Upper lobe of left lung (tissue), 6 donors: ENCODE data around the gene TGFBR3. TPM values are rescaled to one million over a fixed set of nuclear protein-coding genes. Genes with fewer than 3 reads are reported as not detected.

Experiments used
- ATAC-seq, 2 donors: fragments of 200-7000 bp; cut with Tn5 transposase; one replicate each; pipeline ENCODE4 v1.9.1; 2022; ENCODE audit warnings: mild to moderate bottlenecking in 2 of 2, moderate library complexity in 2 of 2; ENCODE audit not compliant: low FRiP score in 2 of 2
- DNase-seq, 2 donors: peaks; one replicate each; pipeline ENCODE4 v3.0.0-alpha.2; 2019 to 2020
- H3K27ac ChIP-seq, 4 donors: fragments of 200-600 bp; sonication (generic); one replicate each; pipeline ENCODE4 v1.5.1; 2016 to 2019
- H3K27me3 ChIP-seq, 4 donors: fragments of 200-600 bp; sonication (generic); one replicate each; pipeline ENCODE4 v1.5.1; 2017 to 2019
- H3K36me3 ChIP-seq, 4 donors: fragments of 200-600 bp; sonication (generic); one replicate each; pipeline ENCODE4 v1.5.1; 2016 to 2019
- H3K4me1 ChIP-seq, 4 donors: fragments of 200-600 bp; sonication (generic); one replicate each; pipeline ENCODE4 v1.5.1; 2018 to 2019
- H3K4me3 ChIP-seq, 4 donors: fragments of 200-600 bp; sonication (generic); one replicate each; pipeline ENCODE4 v1.5.1; 2017 to 2019; ENCODE audit warnings: mild to moderate bottlenecking in 2 of 4, moderate library complexity in 1 of 4
- H3K9me3 ChIP-seq, 4 donors: fragments of 200-600 bp; sonication (generic); one replicate each; pipeline ENCODE4 v1.5.1; 2018 to 2019
- CTCF ChIP-seq, 6 experiments: fragments of 450-650 bp in 4 of 6; fragments of 200-600 bp in 2 of 6; sonication (generic) in 2 of 6; IDR thresholded peaks; one replicate each; pipeline ENCODE4 v1.5.1; 2016 to 2019; ENCODE audit warnings: antibody characterized with exemption in 6 of 6
- EP300 ChIP-seq, 4 donors: sonication (generic); formaldehyde crosslinking; IDR thresholded peaks; one replicate each; pipeline ENCODE4 v1.5.1; 2017; ENCODE audit warnings: antibody characterized with exemption in 4 of 4, control low read depth in 2 of 4
- POLR2A ChIP-seq, 4 donors: fragments of 450-650 bp; IDR thresholded peaks; one replicate each; pipeline ENCODE4 v1.5.1; 2016 to 2017; ENCODE audit warnings: antibody characterized with exemption in 4 of 4, mild to moderate bottlenecking in 2 of 4
- POLR2AphosphoS5 ChIP-seq, 2 donors: sonication (generic); formaldehyde crosslinking; IDR thresholded peaks; one replicate each; pipeline ENCODE4 v1.5.1; 2017; ENCODE audit warnings: antibody characterized with exemption in 2 of 2
- WGBS, 2 donors: methylation state at CpG; one replicate each; pipeline ENCODE4 v1.1.5; 2017 to 2018; 5-methylcytosine and 5-hydroxymethylcytosine counted together
- total RNA-seq, 6 donors: library from RNA; depleted of rRNA in 4 of 6; stranded (reverse); fragments of >200 nt in 4 of 6; gene quantifications; one replicate each; pipeline versions ENCODE4 v1.1.0 to v1.2.1, GENCODE V29; 2016 to 2021
- donor health status: DM: no; HTN: no; CAD: no; lungs with moderate emphysema.
- donor health status: DM: no; HTN: yes; CAD: no; lungs with severe emphysema.

The TGFBR3 gene
- total RNA-seq, 6 donors from 2014 or later: 33.5 to 78.3 (median 57.1) TPM

GRCh38 chr1:91872000-91872399 lies 14.0 kb downstream of the TGFBR3 start:
- Histone ChIP-seq H3K36me3 (no peaks in the 10 kb centered on the region), H3K9me3 (no peaks in the 10 kb centered on the region), H3K4me1 (peaks cover 4 to 38% (median 21%) of the 10 kb centered on the region in 4 donors), H3K27ac (no peak overlapping the region), H3K27me3 (no peaks in the 10 kb centered on the region), H3K4me3 (no peak overlapping the region)
- DNase-seq: no peak
- no peak for TF ChIP-seq EP300 (IDR thresholded peaks at IDR 0.05)
- TF ChIP-seq CTCF (IDR thresholded peaks at IDR 0.05): no peak
- TF ChIP-seq POLR2A (IDR thresholded peaks at IDR 0.05): no peak
- no peak for TF ChIP-seq POLR2AphosphoS5 (IDR thresholded peaks at IDR 0.05)
- no peak for ATAC-seq
- 64% methylated on average over 2 of the region's 2 CpGs for WGBS, 2 donors

- Histone ChIP-seq H3K27ac (no peak overlapping the region), H3K36me3 (no peaks in the 10 kb centered on the region), H3K4me1 (peaks cover 4 to 31% (median 21%) of the 10 kb centered on the region in 4 donors), H3K4me3 (no peak overlapping the region), H3K9me3 (no peaks in the 10 kb centered on the region), H3K27me3 (no peaks in the 10 kb centered on the region)
- TF ChIP-seq EP300 (IDR thresholded peaks at IDR 0.05) (no peak), CTCF (IDR thresholded peaks at IDR 0.05) (no peak), POLR2AphosphoS5 (IDR thresholded peaks at IDR 0.05) (no peak)
- WGBS, 2 donors: 72 to 78% methylated on average over 2 of the region's 2 CpGs
- no peak for ATAC-seq
- DNase-seq: no peak
Measured at GRCh38 chr1:91870322-91870721, 15.6 kb downstream of the TGFBR3 start.

GRCh38 chr1:91866425-91866824 lies 19.5 kb downstream of the TGFBR3 start:
- Histone ChIP-seq H3K27me3 (no peaks in the 10 kb centered on the region), H3K36me3 (peaks cover 0 to under 1% (median 0%) of the 10 kb centered on the region in 4 donors), H3K4me3 (no peak overlapping the region), H3K27ac (no peak overlapping the region), H3K4me1 (peaks cover 0 to 38% (median 21%) of the 10 kb centered on the region in 4 donors), H3K9me3 (no peaks in the 10 kb centered on the region)
- TF ChIP-seq EP300 (IDR thresholded peaks at IDR 0.05) (no peak), CTCF (IDR thresholded peaks at IDR 0.05) (no peak), POLR2AphosphoS5 (IDR thresholded peaks at IDR 0.05) (no peak), POLR2A (IDR thresholded peaks at IDR 0.05) (no peak)
- no peak for ATAC-seq
- no peak for DNase-seq
- WGBS, 2 donors: 77 to 79% methylated on average over 5 of the region's 5 CpGs

DNA sequence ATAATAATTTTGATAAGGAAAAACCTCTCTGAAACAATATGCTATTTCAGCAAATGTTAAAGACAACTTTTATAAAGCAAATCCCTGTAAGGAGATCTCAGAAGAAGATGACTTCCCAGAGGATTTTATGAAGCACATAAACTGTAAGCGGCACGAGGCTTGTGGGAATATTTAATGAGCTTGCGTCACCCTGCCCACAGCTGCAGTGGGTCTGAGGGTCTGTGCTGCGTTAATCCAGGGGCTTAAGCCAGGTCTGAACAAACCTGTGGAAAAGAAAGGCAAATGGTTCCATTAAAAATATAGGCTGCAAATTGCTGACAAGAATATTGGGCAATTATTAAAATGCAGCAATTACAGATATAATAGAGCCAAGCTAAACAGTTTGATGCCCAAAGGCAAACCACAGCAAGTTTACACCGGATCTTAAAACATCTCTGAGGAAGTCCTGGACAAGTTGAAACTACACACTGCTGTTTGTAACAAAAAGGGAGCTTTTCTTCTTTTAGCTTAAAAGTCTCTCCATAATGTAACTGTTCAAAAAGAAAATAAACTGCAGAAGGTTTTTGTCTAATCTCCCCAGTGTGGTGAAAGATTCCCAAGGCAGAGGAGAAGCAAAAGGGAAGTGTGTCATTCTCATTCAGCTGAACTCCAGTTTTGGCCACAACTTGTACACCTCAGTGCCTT lies 21.8 kb downstream of the TGFBR3 start:
- H3K4me3 ChIP-seq: no peak overlapping the region
- H3K27ac ChIP-seq: peak overlapping the region in 1 of 4 donors; percentile 34
- H3K27me3 ChIP-seq: no peaks in the 10 kb centered on the region
- no peaks in the 10 kb centered on the region for H3K9me3 ChIP-seq
- WGBS, 2 donors: 52 to 64% methylated on average over 5 of the region's 5 CpGs
- DNase-seq (no peak), ATAC-seq (peak in 1 of 2 donors; percentile 38)
- H3K4me1 ChIP-seq: peaks cover 0 to 32% (median 14%) of the 10 kb centered on the region in 4 donors
- TF ChIP-seq CTCF (IDR thresholded peaks at IDR 0.05) (no peak), POLR2AphosphoS5 (IDR thresholded peaks at IDR 0.05) (no peak)
- peaks cover 0 to 12% (median 2%) of the 10 kb centered on the region in 4 donors for H3K36me3 ChIP-seq

- no peak overlapping the region for H3K27ac ChIP-seq
- H3K36me3 ChIP-seq: peaks cover 0 to 12% (median 2%) of the 10 kb centered on the region in 4 donors
- H3K4me3 ChIP-seq: no peak overlapping the region
- H3K4me1 ChIP-seq: peaks cover 0 to 29% (median 13%) of the 10 kb centered on the region in 4 donors
- no peaks in the 10 kb centered on the region for H3K9me3 ChIP-seq
- 58 to 61% methylated on average over 3 of the region's 3 CpGs for WGBS, 2 donors
- ATAC-seq (no peak), DNase-seq (no peak)
- no peaks in the 10 kb centered on the region for H3K27me3 ChIP-seq
- no peak for TF ChIP-seq POLR2AphosphoS5 (IDR thresholded peaks at IDR 0.05)
- TF ChIP-seq CTCF (IDR thresholded peaks at IDR 0.05): no peak
- TF ChIP-seq EP300 (IDR thresholded peaks at IDR 0.05): no peak
- no peak for TF ChIP-seq POLR2A (IDR thresholded peaks at IDR 0.05)
Measured at GRCh38 chr1:91863498-91863897, 22.5 kb downstream of the TGFBR3 start.
